ENCODE measurements around the gene LYPD6B. TPM values are rescaled to one million over a fixed set of nuclear protein-coding genes. Genes with fewer than 3 reads are reported as not detected.

The LYPD6B gene
- total RNA-seq, 1 donor: 2.5 TPM

- Histone ChIP-seq H3K79me2 (ENCODE audit: insufficient read depth, low read length) (no peaks in the 10 kb centered on the region), H4K20me1 (ENCODE audit: insufficient read depth, low read length) (no peaks in the 10 kb centered on the region), H3K27ac (ENCODE audit: low read depth, low read length) (no peak overlapping the region), H2AFZ (ENCODE audit: low read length) (no peak overlapping the region), H3K27me3 (ENCODE audit: insufficient read depth, low read length) (peaks cover 7% of the 10 kb centered on the region), H3K4me1 (ENCODE audit: insufficient read depth, low read length) (no peaks in the 10 kb centered on the region), H3K9me3 (ENCODE audit: low read depth, low read length) (no peaks in the 10 kb centered on the region), H3K4me2 (ENCODE audit: insufficient read depth, low read length) (no peak overlapping the region), H3K36me3 (ENCODE audit: insufficient read depth, low read length) (no peaks in the 10 kb centered on the region), H3K4me3 (ENCODE audit: insufficient read depth, low read length) (no peak overlapping the region)
- DNase-seq (ENCODE audit: insufficient read length, low spot score, missing footprints): no peak
- TF ChIP-seq CTCF (IDR thresholded peaks at IDR 0.05; ENCODE audit: extremely low read depth, low read depth, low read length): no peak
These were observed 36.1 kb upstream of the LYPD6B start for GRCh38 chr2:149002378-149002890.

GRCh38 chr2:149002891-149003740 is 35.4 kb upstream of the LYPD6B start:
- Histone ChIP-seq H3K36me3 (ENCODE audit: insufficient read depth, low read length) (no peaks in the 10 kb centered on the region), H3K4me2 (ENCODE audit: insufficient read depth, low read length) (no peak overlapping the region), H2AFZ (ENCODE audit: low read length) (no peak overlapping the region), H4K20me1 (ENCODE audit: insufficient read depth, low read length) (no peaks in the 10 kb centered on the region), H3K79me2 (ENCODE audit: insufficient read depth, low read length) (no peaks in the 10 kb centered on the region), H3K27me3 (ENCODE audit: insufficient read depth, low read length) (peaks cover 7% of the 10 kb centered on the region), H3K4me3 (ENCODE audit: insufficient read depth, low read length) (no peak overlapping the region), H3K4me1 (ENCODE audit: insufficient read depth, low read length) (no peaks in the 10 kb centered on the region), H3K27ac (ENCODE audit: low read depth, low read length) (no peak overlapping the region), H3K9me3 (ENCODE audit: low read depth, low read length) (no peaks in the 10 kb centered on the region)
- no peak for TF ChIP-seq CTCF (IDR thresholded peaks at IDR 0.05; ENCODE audit: extremely low read depth, low read depth, low read length)
- DNase-seq (ENCODE audit: insufficient read length, low spot score, missing footprints): no peak

GRCh38 chr2:149004836-149005235 is 33.7 kb upstream of the LYPD6B start:
- TF ChIP-seq CTCF (IDR thresholded peaks at IDR 0.05; ENCODE audit: extremely low read depth, low read depth, low read length): no peak
- Histone ChIP-seq H3K79me2 (ENCODE audit: insufficient read depth, low read length) (no peaks in the 10 kb centered on the region), H3K27ac (ENCODE audit: low read depth, low read length) (no peak overlapping the region), H3K4me3 (ENCODE audit: insufficient read depth, low read length) (no peak overlapping the region), H4K20me1 (ENCODE audit: insufficient read depth, low read length) (no peaks in the 10 kb centered on the region), H3K4me2 (ENCODE audit: insufficient read depth, low read length) (no peak overlapping the region), H3K4me1 (ENCODE audit: insufficient read depth, low read length) (no peaks in the 10 kb centered on the region), H3K9me3 (ENCODE audit: low read depth, low read length) (no peaks in the 10 kb centered on the region), H2AFZ (ENCODE audit: low read length) (no peak overlapping the region), H3K27me3 (ENCODE audit: insufficient read depth, low read length) (peaks cover 7% of the 10 kb centered on the region), H3K36me3 (ENCODE audit: insufficient read depth, low read length) (no peaks in the 10 kb centered on the region)
- no peak for DNase-seq (ENCODE audit: insufficient read length, low spot score, missing footprints)

- Histone ChIP-seq H4K20me1 (ENCODE audit: insufficient read depth, low read length) (no peaks in the 10 kb centered on the region), H3K36me3 (ENCODE audit: insufficient read depth, low read length) (no peaks in the 10 kb centered on the region), H3K79me2 (ENCODE audit: insufficient read depth, low read length) (no peaks in the 10 kb centered on the region), H3K4me3 (ENCODE audit: insufficient read depth, low read length) (no peak overlapping the region), H2AFZ (ENCODE audit: low read length) (no peak overlapping the region), H3K4me1 (ENCODE audit: insufficient read depth, low read length) (no peaks in the 10 kb centered on the region), H3K9me3 (ENCODE audit: low read depth, low read length) (no peaks in the 10 kb centered on the region), H3K27me3 (ENCODE audit: insufficient read depth, low read length) (peaks cover 7% of the 10 kb centered on the region), H3K27ac (ENCODE audit: low read depth, low read length) (no peak overlapping the region), H3K4me2 (ENCODE audit: insufficient read depth, low read length) (no peak overlapping the region)
- no peak for DNase-seq (ENCODE audit: insufficient read length, low spot score, missing footprints)
- no peak for TF ChIP-seq CTCF (IDR thresholded peaks at IDR 0.05; ENCODE audit: extremely low read depth, low read depth, low read length)
These were observed 32.9 kb upstream of the LYPD6B start for GRCh38 chr2:149005471-149006077.

Data from osteoblast (primary cell).